Ammon's horn (tissue), 1 donor: ENCODE results near the gene TTLL12.
A peak's percentile ranks its signal among the peaks of the same experiment; 100 is the strongest.

ENCODE experiments used
- DNase-seq: peaks from one replicate; pipeline ENCODE4 v3.0.0-alpha.2; 2016; ENCODE audit warnings: low spot score

The TTLL12 gene

DNA sequence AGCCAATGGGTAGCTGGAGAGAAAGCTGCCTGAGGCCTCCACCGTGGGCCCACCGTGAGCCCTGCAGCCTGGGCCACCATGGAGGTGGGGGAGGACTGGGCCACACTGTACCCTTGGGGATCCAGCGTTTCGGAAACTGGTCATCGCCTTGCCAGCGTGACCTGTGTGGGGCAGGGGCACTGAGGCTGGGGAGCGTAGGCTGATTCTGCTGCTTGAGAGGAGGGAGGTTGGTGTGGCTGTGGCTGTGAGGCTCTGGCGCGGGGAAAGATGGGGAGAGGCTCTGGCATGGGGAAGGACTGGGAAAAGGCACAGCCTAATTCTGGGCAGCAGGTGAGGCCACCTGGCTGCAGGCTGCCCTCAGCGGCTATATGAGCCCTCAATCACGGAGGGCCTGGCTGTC is 12.6 kb upstream of the TTLL12 start:
- no peak for DNase-seq

GRCh38 chr22:43198936-43199335 is 12.0 kb upstream of the TTLL12 start:
- DNase-seq, result no peak

DNA sequence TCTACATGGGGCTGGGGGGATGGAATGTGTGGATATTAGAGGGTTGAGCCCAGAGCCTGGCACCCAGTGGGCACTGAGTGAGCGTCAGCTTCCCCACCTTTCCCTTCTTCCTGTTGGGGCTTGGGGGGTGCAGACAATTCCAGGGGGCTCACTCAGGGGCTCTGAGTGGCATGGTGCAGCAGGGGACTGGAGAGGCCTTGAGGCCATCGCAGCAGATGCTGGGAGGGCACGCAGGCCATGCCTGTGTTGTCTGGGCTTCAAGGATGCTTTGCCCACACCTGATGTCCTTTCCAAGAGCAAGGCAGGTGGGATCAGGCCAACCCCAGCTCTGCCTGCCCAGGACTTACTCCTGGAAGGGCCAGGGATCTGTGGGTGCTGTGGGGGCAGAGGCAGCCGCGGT is 11.2 kb upstream of the TTLL12 start:
- no peak for DNase-seq

- no peak for DNase-seq
Observed at GRCh38 chr22:43197271-43197941, 10.5 kb upstream of the TTLL12 start.

- DNase-seq, result no peak
Observed at GRCh38 chr22:43191831-43192230, 4.9 kb upstream of the TTLL12 start.

- DNase-seq, result no peak
Observed at GRCh38 chr22:43188829-43189545, 2.1 kb upstream of the TTLL12 start.

DNA sequence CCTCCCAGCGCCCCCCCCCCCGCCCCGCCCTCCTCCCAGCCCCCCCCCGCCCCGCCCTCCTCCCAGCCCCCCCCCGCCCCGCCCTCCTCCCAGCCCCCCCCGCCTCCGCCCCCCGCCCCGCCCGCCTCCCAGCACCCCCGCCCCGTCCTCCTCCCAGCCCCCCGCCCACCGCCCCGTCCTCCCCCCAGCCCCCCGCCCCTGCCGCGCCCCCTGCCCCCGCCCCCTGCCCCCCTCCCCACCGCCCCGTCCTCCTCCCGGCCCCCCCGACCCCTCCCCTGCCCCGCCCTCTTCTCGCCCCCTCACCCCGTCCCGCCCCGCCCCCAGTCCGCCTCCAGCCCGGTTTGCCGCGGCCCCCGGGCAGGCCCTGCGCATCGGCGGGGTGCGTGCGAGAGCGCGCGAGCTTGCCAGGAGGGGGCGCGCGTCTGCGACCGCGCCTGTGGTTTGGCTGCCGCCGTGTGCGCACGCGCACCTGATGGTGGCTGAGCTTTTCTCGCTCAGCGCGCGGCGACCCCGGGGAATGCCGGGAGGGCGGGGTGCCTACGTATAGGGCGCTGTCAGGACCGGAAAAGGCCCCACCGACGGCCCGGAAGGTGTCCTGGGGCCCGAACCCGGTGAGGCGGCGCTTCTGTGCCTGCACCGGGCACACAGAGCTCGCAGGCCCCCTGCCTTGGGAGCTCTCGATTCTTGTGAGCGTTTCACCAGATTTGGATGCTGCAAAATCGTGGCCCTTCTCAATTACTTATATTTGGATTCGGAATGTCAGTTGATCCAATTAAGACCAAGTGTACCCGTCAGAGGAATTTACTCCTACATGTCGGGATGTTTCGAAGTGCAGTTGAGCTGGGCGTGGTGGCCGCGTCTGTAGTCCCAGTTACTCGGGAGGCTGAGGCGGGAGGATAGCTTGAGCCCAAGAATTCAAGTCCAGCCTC is 501 bp upstream of the TTLL12 start:
- peak; percentile 93 for DNase-seq

DNA sequence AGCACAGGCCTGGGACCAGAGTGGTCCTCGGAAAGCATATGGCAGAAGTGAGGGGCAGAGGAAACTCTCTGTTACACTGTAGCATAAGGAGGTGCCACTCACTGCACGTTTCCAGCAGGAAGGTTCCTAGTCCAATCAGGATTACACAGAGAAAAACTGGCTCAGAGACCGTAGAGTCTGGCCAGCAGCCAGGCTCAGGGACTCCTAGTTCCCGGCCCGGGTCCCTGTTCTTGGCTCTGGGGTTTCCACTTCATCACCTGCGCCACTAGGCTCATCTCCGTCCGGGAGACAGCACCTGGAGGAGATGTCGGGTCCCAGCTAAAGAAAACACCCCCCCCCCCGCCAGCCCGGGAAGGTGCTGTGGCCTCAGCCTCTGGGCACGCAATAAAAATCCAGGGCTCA is 1.1 kb downstream of the TTLL12 start:
- DNase-seq, result no peak

GRCh38 chr22:43183496-43184277 is 3.2 kb downstream of the TTLL12 start:
- no peak for DNase-seq

DNA sequence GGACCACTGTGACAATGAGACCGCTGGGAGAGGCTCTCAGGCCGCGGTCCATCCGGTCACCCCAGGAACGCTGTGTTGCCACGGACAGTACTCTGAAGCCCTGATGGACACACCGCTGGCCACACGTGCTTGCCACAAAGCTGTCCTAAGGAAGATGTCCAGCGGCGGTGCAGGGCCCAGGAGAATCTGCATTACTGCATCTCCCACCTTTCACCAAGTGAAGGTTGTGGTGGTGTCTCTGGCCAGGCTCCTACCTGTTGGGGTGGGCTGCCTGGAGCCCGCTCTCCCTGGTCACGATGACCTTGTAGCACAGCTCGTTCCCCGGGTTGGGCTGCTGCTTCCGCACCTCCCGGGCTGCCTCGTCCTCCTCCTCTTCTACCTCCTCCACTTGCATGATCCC is 4.2 kb downstream of the TTLL12 start:
- no peak for DNase-seq

DNA sequence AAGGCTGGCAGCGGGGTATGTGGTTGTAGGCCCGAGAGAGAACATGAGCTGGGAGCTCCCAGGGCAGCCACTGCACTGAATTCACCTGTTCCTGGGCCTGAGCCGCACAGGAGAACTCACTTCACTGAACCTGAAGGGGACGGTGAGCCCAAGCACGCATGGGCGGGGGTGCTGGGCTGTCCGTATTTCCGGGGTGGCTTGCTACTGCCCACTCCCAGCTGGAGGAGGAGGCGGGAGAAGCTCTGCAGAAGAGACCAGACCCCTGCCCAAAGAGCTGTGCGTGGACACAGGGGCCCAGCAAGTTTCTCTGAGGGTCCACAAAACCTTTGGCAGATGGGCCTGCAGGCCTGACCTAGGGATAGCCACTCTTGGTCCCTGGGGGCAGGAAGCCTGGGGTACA is 4.8 kb downstream of the TTLL12 start:
- no peak for DNase-seq

GRCh38 chr22:43181321-43182076 is 5.4 kb downstream of the TTLL12 start:
- no peak for DNase-seq

- no peak for DNase-seq
Observed at GRCh38 chr22:43180670-43181069, 6.3 kb downstream of the TTLL12 start.

DNA sequence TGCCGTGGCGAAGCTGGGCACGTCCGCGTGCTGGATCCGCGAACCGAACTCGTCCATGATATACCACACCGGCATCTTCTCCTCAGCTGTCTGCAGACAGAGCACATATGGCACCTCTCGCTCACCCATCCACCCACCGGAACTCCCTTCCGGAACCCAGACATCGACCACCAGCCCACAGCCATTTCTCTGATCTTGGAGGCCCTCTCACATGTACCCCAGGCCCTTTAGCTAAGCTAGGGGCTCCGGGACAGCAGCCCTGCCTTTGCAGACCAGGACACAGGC is 7.1 kb downstream of the TTLL12 start:
- no peak for DNase-seq

- no peak for DNase-seq
Observed at GRCh38 chr22:43179146-43179910, 7.6 kb downstream of the TTLL12 start.

GRCh38 chr22:43177479-43177878 is 9.5 kb downstream of the TTLL12 start:
- no peak for DNase-seq

GRCh38 chr22:43176090-43176489 is 10.8 kb downstream of the TTLL12 start:
- DNase-seq, result no peak

DNA sequence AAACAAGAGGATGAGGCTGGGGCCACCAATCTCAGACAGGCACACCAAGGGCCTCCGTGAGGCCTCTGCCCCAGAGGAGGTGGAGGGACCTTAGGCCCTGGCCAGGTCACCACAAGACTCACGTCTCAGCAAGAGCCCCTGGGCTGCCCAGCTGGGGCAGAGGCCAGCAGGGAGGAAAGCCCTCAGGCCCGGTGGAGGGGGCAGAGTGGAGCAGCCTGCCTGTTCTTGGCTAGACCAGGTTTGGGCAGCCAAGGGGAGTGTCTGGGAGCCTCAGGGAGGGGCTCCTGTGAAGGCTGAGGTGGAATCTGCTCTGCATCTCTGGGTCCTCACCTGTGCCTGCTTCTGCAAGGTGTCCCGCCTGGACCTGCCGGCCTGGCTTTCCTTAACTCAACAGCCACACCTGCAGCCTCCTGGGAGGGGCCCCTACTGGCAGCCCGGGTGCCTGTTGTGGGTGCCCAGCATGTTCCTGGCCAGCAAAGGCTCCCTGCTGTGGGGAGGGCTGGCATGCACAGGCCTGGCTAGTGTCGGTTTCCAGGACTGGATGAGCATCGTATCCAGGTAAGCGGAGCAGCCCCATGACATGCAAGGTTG is 11.9 kb downstream of the TTLL12 start:
- DNase-seq, result no peak

- DNase-seq, result no peak
Observed at GRCh38 chr22:43173976-43174720, 12.8 kb downstream of the TTLL12 start.

- DNase-seq, result no peak
Observed at GRCh38 chr22:43173566-43173965, 13.4 kb downstream of the TTLL12 start.
